Upper lobe of left lung (tissue), 6 donors: ENCODE measurements around the gene GPR162. TPM values are rescaled to one million over a fixed set of nuclear protein-coding genes. Genes with fewer than 3 reads are reported as not detected.

Experiments used
- ATAC-seq, 2 donors: fragments of 200-7000 bp; cut with Tn5 transposase; one replicate each; pipeline ENCODE4 v1.9.1; 2022; ENCODE audit warnings: mild to moderate bottlenecking in 2 of 2, moderate library complexity in 2 of 2; ENCODE audit not compliant: low FRiP score in 2 of 2
- DNase-seq, 2 donors: peaks; one replicate each; pipeline ENCODE4 v3.0.0-alpha.2; 2019 to 2020
- H3K27ac ChIP-seq, 4 donors: fragments of 200-600 bp; sonication (generic); one replicate each; pipeline ENCODE4 v1.5.1; 2016 to 2019
- H3K27me3 ChIP-seq, 4 donors: fragments of 200-600 bp; sonication (generic); one replicate each; pipeline ENCODE4 v1.5.1; 2017 to 2019
- H3K36me3 ChIP-seq, 4 donors: fragments of 200-600 bp; sonication (generic); one replicate each; pipeline ENCODE4 v1.5.1; 2016 to 2019
- H3K4me1 ChIP-seq, 4 donors: fragments of 200-600 bp; sonication (generic); one replicate each; pipeline ENCODE4 v1.5.1; 2018 to 2019
- H3K4me3 ChIP-seq, 4 donors: fragments of 200-600 bp; sonication (generic); one replicate each; pipeline ENCODE4 v1.5.1; 2017 to 2019; ENCODE audit warnings: mild to moderate bottlenecking in 2 of 4, moderate library complexity in 1 of 4
- H3K9me3 ChIP-seq, 4 donors: fragments of 200-600 bp; sonication (generic); one replicate each; pipeline ENCODE4 v1.5.1; 2018 to 2019
- EP300 ChIP-seq, 4 donors: sonication (generic); formaldehyde crosslinking; IDR thresholded peaks; one replicate each; pipeline ENCODE4 v1.5.1; 2017; ENCODE audit warnings: antibody characterized with exemption in 4 of 4, control low read depth in 2 of 4
- POLR2A ChIP-seq, 4 donors: fragments of 450-650 bp; IDR thresholded peaks; one replicate each; pipeline ENCODE4 v1.5.1; 2016 to 2017; ENCODE audit warnings: antibody characterized with exemption in 4 of 4, mild to moderate bottlenecking in 2 of 4
- POLR2AphosphoS5 ChIP-seq, 2 donors: sonication (generic); formaldehyde crosslinking; IDR thresholded peaks; one replicate each; pipeline ENCODE4 v1.5.1; 2017; ENCODE audit warnings: antibody characterized with exemption in 2 of 2
- WGBS, 2 donors: methylation state at CpG; one replicate each; pipeline ENCODE4 v1.1.5; 2017 to 2018; 5-methylcytosine and 5-hydroxymethylcytosine counted together
- total RNA-seq, 6 donors: library from RNA; depleted of rRNA in 4 of 6; stranded (reverse); fragments of >200 nt in 4 of 6; gene quantifications; one replicate each; pipeline versions ENCODE4 v1.1.0 to v1.2.1, GENCODE V29; 2016 to 2021
- TF ChIP-seq, protein P1 (sequence below), 6 experiments: fragments of 450-650 bp in 4 of 6; fragments of 200-600 bp in 2 of 6; sonication (generic) in 2 of 6; IDR thresholded peaks; one replicate each; pipeline ENCODE4 v1.5.1; 2016 to 2019; ENCODE audit warnings: antibody characterized with exemption in 6 of 6
- donor health status: DM: no; HTN: no; CAD: no; lungs with moderate emphysema.
- donor health status: DM: no; HTN: yes; CAD: no; lungs with severe emphysema.

Gene GPR162
- total RNA-seq, 6 donors from 2014 or later, result 8.1 to 47.1 (median 16.5) TPM

- ATAC-seq (no peak), DNase-seq (no peak)
- H3K9me3 ChIP-seq, result no peaks in the 10 kb centered on the region
- no peaks in the 10 kb centered on the region for H3K27me3 ChIP-seq
- H3K4me3 ChIP-seq, result no peak overlapping the region
- 81 to 82% methylated on average over 7 of the region's 7 CpGs for WGBS, 2 donors
- H3K36me3 ChIP-seq, result peaks cover 0 to 3% (median 0%) of the 10 kb centered on the region in 4 donors
- peaks cover 5 to 11% (median 7%) of the 10 kb centered on the region in 4 donors for H3K4me1 ChIP-seq
- no peak overlapping the region for H3K27ac ChIP-seq
- no peak for TF ChIP-seq POLR2A (IDR thresholded peaks at IDR 0.05)
- TF ChIP-seq, protein P1, sequence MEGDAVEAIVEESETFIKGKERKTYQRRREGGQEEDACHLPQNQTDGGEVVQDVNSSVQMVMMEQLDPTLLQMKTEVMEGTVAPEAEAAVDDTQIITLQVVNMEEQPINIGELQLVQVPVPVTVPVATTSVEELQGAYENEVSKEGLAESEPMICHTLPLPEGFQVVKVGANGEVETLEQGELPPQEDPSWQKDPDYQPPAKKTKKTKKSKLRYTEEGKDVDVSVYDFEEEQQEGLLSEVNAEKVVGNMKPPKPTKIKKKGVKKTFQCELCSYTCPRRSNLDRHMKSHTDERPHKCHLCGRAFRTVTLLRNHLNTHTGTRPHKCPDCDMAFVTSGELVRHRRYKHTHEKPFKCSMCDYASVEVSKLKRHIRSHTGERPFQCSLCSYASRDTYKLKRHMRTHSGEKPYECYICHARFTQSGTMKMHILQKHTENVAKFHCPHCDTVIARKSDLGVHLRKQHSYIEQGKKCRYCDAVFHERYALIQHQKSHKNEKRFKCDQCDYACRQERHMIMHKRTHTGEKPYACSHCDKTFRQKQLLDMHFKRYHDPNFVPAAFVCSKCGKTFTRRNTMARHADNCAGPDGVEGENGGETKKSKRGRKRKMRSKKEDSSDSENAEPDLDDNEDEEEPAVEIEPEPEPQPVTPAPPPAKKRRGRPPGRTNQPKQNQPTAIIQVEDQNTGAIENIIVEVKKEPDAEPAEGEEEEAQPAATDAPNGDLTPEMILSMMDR (IDR thresholded peaks at IDR 0.05), result no peak
- TF ChIP-seq POLR2AphosphoS5 (IDR thresholded peaks at IDR 0.05), result no peak
- no peak for TF ChIP-seq EP300 (IDR thresholded peaks at IDR 0.05)
Observed at GRCh38 chr12:6846316-6846869, 24.8 kb downstream of the GPR162 start.

GRCh38 chr12:6847676-6848075 lies 26.1 kb downstream of the GPR162 start:
- WGBS, 2 donors, result 97 to 100% methylated on average over 2 of the region's 2 CpGs
- TF ChIP-seq POLR2A (IDR thresholded peaks at IDR 0.05) (no peak), POLR2AphosphoS5 (IDR thresholded peaks at IDR 0.05) (no peak)
- TF ChIP-seq, protein P1 (IDR thresholded peaks at IDR 0.05), result no peak

DNA sequence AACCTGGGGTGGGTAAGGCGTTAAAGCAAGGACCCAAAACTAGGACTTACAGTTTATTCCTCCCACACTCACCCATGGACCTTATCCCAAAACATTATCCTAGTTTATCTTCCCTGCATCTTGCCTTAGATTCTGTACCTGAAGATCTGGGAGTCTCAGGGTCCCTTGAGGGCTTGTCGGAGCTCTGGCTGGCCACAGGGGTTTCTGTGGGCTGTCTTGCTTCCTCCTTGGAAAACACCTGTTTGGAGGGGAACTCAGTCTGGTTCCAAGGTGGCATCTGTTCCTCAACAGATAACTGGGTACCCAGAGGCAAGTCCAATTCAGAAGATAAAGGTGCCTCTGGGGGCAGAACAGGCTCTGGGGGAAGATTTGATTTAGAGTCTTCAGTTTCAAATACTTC lies 27.8 kb downstream of the GPR162 start:
- ATAC-seq, result no peak
- Histone ChIP-seq H3K9me3 (no peaks in the 10 kb centered on the region), H3K4me3 (no peak overlapping the region), H3K36me3 (peaks cover 0 to 3% (median 0%) of the 10 kb centered on the region in 4 donors), H3K4me1 (peaks cover 13 to 23% (median 16%) of the 10 kb centered on the region in 4 donors), H3K27me3 (no peaks in the 10 kb centered on the region), H3K27ac (no peak overlapping the region)
- 89 to 91% methylated on average over 2 of the region's 2 CpGs for WGBS, 2 donors
- DNase-seq, result no peak
- TF ChIP-seq EP300 (IDR thresholded peaks at IDR 0.05), result no peak
- no peak for TF ChIP-seq POLR2AphosphoS5 (IDR thresholded peaks at IDR 0.05)
- TF ChIP-seq, protein P1 (IDR thresholded peaks at IDR 0.05), result no peak
- TF ChIP-seq POLR2A (IDR thresholded peaks at IDR 0.05), result no peak

More at GRCh38 chr12:6847676-6848075, 26.1 kb downstream of the GPR162 start:
- no peak for DNase-seq
- no peak for ATAC-seq
- Histone ChIP-seq H3K4me1 (peaks cover 5 to 12% (median 7%) of the 10 kb centered on the region in 4 donors), H3K36me3 (peaks cover 0 to 3% (median 0%) of the 10 kb centered on the region in 4 donors), H3K27me3 (no peaks in the 10 kb centered on the region), H3K9me3 (no peaks in the 10 kb centered on the region), H3K27ac (no peak overlapping the region), H3K4me3 (no peak overlapping the region)

DNA sequence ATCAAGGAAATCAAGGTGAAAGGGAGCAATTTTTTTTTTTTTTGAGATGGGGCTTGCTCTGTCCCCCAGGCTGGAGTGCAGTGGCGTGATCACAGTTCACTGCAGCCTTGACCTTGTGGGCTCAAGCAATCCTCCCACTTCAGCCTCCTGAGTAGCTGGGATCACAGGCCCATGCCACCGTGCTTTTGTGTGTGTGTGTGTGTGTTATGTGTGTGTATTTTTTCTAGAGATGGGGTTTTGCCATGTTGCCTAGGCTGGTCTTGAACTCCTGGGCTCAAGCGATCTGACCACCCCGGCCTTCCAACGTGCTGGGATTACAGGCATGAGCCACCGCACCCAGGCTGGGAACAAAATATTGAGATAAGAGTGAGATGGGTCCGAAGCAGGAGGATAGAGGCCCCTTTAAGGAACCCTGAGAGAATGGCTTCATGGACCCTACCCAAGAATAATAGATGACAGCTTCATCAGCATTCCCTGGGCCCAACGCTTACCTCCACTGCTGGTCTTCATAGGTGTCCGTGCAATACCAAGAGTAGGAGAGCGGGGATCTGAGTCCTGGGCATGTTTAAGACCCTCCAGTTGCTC lies 28.4 kb downstream of the GPR162 start:
- Histone ChIP-seq H3K4me3 (peak overlapping the region in 1 of 4 donors; percentile 68), H3K9me3 (no peaks in the 10 kb centered on the region), H3K27ac (no peak overlapping the region), H3K27me3 (no peaks in the 10 kb centered on the region), H3K36me3 (peaks cover 0 to 5% (median 0%) of the 10 kb centered on the region in 4 donors), H3K4me1 (peaks cover 13 to 23% (median 16%) of the 10 kb centered on the region in 4 donors)
- whole genome bisulfite sequencing, 2 donors, result 81 to 86% methylated on average over 8 to 10 of the region's 10 CpGs
- TF ChIP-seq POLR2A (IDR thresholded peaks at IDR 0.05) (no peak), EP300 (IDR thresholded peaks at IDR 0.05) (no peak), POLR2AphosphoS5 (IDR thresholded peaks at IDR 0.05) (no peak)
- TF ChIP-seq, protein P1 (IDR thresholded peaks at IDR 0.05), result no peak
- no peak for ATAC-seq
- no peak for DNase-seq
